Neural cell (in vitro differentiated cells): Measurements from ENCODE around the gene ANKRD13B. TPM values are rescaled to one million over a fixed set of nuclear protein-coding genes. Genes with fewer than 3 reads are reported as not detected.
A peak's percentile ranks its signal among the peaks of the same experiment; 100 is the strongest.

Experiments used
- H2AFZ ChIP-seq: fragments of 200-600, 300-800 bp; sonication (generic), shearing (Covaris generic); 2 replicates; pipeline ENCODE4 v1.6.0; 2014; ENCODE audit warnings: low read depth, mild to moderate bottlenecking, antibody characterized with exemption, low read length, moderate library complexity
- H3F3A ChIP-seq: fragments of 200-600 bp; shearing (Covaris generic); 2 replicates; pipeline ENCODE4 v1.6.1; 2016; ENCODE audit warnings: mild to moderate bottlenecking, moderate library complexity, mixed read lengths, antibody characterized with exemption, low read length; ENCODE audit not compliant: insufficient read depth, poor library complexity, severe bottlenecking
- H3K27ac ChIP-seq: fragments of 200-600, 300-800 bp; sonication (generic), shearing (Covaris generic); 2 replicates; pipeline ENCODE4 v1.5.1; 2014; ENCODE audit warnings: mild to moderate bottlenecking, low read length, moderate library complexity
- H3K27me3 ChIP-seq: fragments of 300-800, 200-600 bp; sonication (generic), shearing (Covaris generic); 2 replicates; pipeline ENCODE4 v1.6.0; 2014; ENCODE audit warnings: mild to moderate bottlenecking, low read depth, low read length, moderate library complexity; ENCODE audit not compliant: insufficient read depth
- H3K36me3 ChIP-seq: fragments of 300-800, 200-600 bp; sonication (generic), shearing (Covaris generic); 2 replicates; pipeline ENCODE4 v1.5.1; 2014; ENCODE audit warnings: mild to moderate bottlenecking, antibody characterized with exemption, low read length, moderate library complexity; ENCODE audit not compliant: insufficient read depth
- H3K4me2 ChIP-seq: fragments of 300-800, 200-600 bp; sonication (generic), shearing (Covaris generic); 2 replicates; pipeline ENCODE4 v1.6.0; 2014; ENCODE audit warnings: mild to moderate bottlenecking, low read length
- H3K4me3 ChIP-seq: fragments of 300-800, 200-600 bp; sonication (generic), shearing (Covaris generic); 2 replicates; pipeline ENCODE4 v1.5.1; 2014; ENCODE audit warnings: mild to moderate bottlenecking, low read length, moderate library complexity
- H3K79me2 ChIP-seq: fragments of 200-600 bp; shearing (Covaris generic); replicated peaks from 2 replicates; pipeline ENCODE4 v1.6.0; 2014; ENCODE audit warnings: mild to moderate bottlenecking, low read length, moderate library complexity; ENCODE audit not compliant: insufficient read depth
- H3K9ac ChIP-seq: fragments of 300-800, 200-600 bp; sonication (generic), shearing (Covaris generic); 2 replicates; pipeline ENCODE4 v1.6.1; 2016; ENCODE audit warnings: mild to moderate bottlenecking, low read length, mixed read lengths
- H3K9me2 ChIP-seq: fragments of 200-600 bp; shearing (Covaris generic); 2 replicates; pipeline ENCODE4 v1.6.1; 2016; ENCODE audit warnings: mild to moderate bottlenecking, low read length, mixed read lengths; ENCODE audit not compliant: insufficient read depth
- H3K9me3 ChIP-seq: fragments of 200-600, 300-800 bp; sonication (generic), shearing (Covaris generic); 2 replicates; pipeline ENCODE4 v1.6.1; 2016; ENCODE audit warnings: mild to moderate bottlenecking, mixed run types, low read length, moderate library complexity, mixed read lengths
- H4K20me1 ChIP-seq: fragments of 200-600 bp; shearing (Covaris generic); 2 replicates; pipeline ENCODE4 v1.6.1; 2016; ENCODE audit warnings: mild to moderate bottlenecking, mixed run types; ENCODE audit not compliant: insufficient read depth
- EP300 ChIP-seq: fragments of 450-650 bp; conservative IDR thresholded peaks from 2 replicates; pipeline ENCODE4 v1.6.1; 2014; ENCODE audit warnings: antibody characterized with exemption, mild to moderate bottlenecking, moderate library complexity; ENCODE audit not compliant: poor library complexity, severe bottlenecking
- EZH2 ChIP-seq: fragments of 200-600, 300-800 bp; shearing (Covaris generic), sonication (generic); IDR thresholded peaks from 2 replicates; pipeline ENCODE4 v1.6.1; 2014; ENCODE audit warnings: antibody characterized with exemption, low read length, borderline replicate concordance, mild to moderate bottlenecking; ENCODE audit not compliant: insufficient read depth, poor library complexity, severe bottlenecking
- MXI1 ChIP-seq: fragments of 450-650 bp; conservative IDR thresholded peaks from 2 replicates; pipeline ENCODE4 v1.6.1; 2014; ENCODE audit warnings: antibody characterized with exemption, mild to moderate bottlenecking; ENCODE audit not compliant: poor library complexity, severe bottlenecking
- POLR2AphosphoS5 ChIP-seq: IDR thresholded peaks from 2 replicates; pipeline ENCODE4 v1.6.1; 2012
- RAD21 ChIP-seq: fragments of 450-650 bp; conservative IDR thresholded peaks from 2 replicates; pipeline ENCODE4 v1.6.1; 2014; ENCODE audit warnings: antibody characterized with exemption, mild to moderate bottlenecking, moderate library complexity
- REST ChIP-seq: IDR thresholded peaks from 2 replicates; pipeline ENCODE4 v1.6.1; 2012; ENCODE audit warnings: borderline replicate concordance
- SMC3 ChIP-seq: fragments of 450-650 bp; conservative IDR thresholded peaks from 2 replicates; pipeline ENCODE4 v1.6.1; 2014; ENCODE audit warnings: antibody characterized with exemption, mild to moderate bottlenecking, moderate library complexity; ENCODE audit not compliant: poor library complexity
- TAF1 ChIP-seq: IDR thresholded peaks from 2 replicates; pipeline ENCODE4 v1.6.1; 2012; ENCODE audit warnings: low read depth
- polyA plus RNA-seq: library from polyadenylated mRNA; depleted of rRNA; stranded (reverse); fragments of >200 nt; gene quantifications from 2 replicates; pipeline ENCODE4 v1.2.3, GENCODE V29; 2014
- TF ChIP-seq, protein P1 (sequence below): fragments of 450-650 bp; IDR thresholded peaks from 2 replicates; pipeline ENCODE4 v1.5.1; 2014; ENCODE audit warnings: antibody characterized with exemption, mild to moderate bottlenecking, moderate library complexity; ENCODE audit not compliant: poor library complexity, severe bottlenecking

ANKRD13B gene
- polyA plus RNA-seq, 1 donor from 2014 or later: 35.0 TPM

GRCh38 chr17:29593591-29594518, 923 bp downstream of the ANKRD13B start:
- Histone ChIP-seq H3K27ac (no peak overlapping the region), H2AFZ (peak overlapping the region; percentile 21), H3K27me3 (no peaks in the 10 kb centered on the region), H3K9ac (peak overlapping the region; percentile 82), H3K79me2 (peaks cover 40% of the 10 kb centered on the region), H3K4me3 (peak overlapping the region; percentile 91), H3K9me2 (no peaks in the 10 kb centered on the region), H3K4me2 (peak overlapping the region; percentile 91), H3K9me3 (no peaks in the 10 kb centered on the region), H3K36me3 (no peaks in the 10 kb centered on the region), H4K20me1 (peaks cover 11% of the 10 kb centered on the region), H3F3A (peaks cover 2% of the 10 kb centered on the region)
- TF ChIP-seq EP300: no peak
- TF ChIP-seq RAD21: peak; percentile 27
- no peak for TF ChIP-seq POLR2AphosphoS5
- TF ChIP-seq TAF1: no peak
- TF ChIP-seq MXI1: peak; percentile 61
- TF ChIP-seq SMC3: no peak
- TF ChIP-seq REST: peak; percentile 52
- TF ChIP-seq, protein P1, sequence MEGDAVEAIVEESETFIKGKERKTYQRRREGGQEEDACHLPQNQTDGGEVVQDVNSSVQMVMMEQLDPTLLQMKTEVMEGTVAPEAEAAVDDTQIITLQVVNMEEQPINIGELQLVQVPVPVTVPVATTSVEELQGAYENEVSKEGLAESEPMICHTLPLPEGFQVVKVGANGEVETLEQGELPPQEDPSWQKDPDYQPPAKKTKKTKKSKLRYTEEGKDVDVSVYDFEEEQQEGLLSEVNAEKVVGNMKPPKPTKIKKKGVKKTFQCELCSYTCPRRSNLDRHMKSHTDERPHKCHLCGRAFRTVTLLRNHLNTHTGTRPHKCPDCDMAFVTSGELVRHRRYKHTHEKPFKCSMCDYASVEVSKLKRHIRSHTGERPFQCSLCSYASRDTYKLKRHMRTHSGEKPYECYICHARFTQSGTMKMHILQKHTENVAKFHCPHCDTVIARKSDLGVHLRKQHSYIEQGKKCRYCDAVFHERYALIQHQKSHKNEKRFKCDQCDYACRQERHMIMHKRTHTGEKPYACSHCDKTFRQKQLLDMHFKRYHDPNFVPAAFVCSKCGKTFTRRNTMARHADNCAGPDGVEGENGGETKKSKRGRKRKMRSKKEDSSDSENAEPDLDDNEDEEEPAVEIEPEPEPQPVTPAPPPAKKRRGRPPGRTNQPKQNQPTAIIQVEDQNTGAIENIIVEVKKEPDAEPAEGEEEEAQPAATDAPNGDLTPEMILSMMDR: peak; percentile 57
- TF ChIP-seq EZH2: no peak

GRCh38 chr17:29594519-29595090, 1.7 kb downstream of the ANKRD13B start:
- H3K36me3 ChIP-seq: no peaks in the 10 kb centered on the region
- H2AFZ ChIP-seq: peak overlapping the region; percentile 21
- peak overlapping the region; percentile 91 for H3K4me2 ChIP-seq
- H3K27me3 ChIP-seq: no peaks in the 10 kb centered on the region
- peaks cover 39% of the 10 kb centered on the region for H3K79me2 ChIP-seq
- no peak for TF ChIP-seq TAF1
- TF ChIP-seq, protein P1: peak; percentile 8
- no peak for TF ChIP-seq MXI1
- peak overlapping the region; percentile 91 for H3K4me3 ChIP-seq
- H3K27ac ChIP-seq: no peak overlapping the region
- no peaks in the 10 kb centered on the region for H3K9me2 ChIP-seq
- H3K9me3 ChIP-seq: no peaks in the 10 kb centered on the region
- peaks cover 11% of the 10 kb centered on the region for H4K20me1 ChIP-seq
- peaks cover 2% of the 10 kb centered on the region for H3F3A ChIP-seq
- H3K9ac ChIP-seq: peak overlapping the region; percentile 82
